DND-41 (cell line): Measurements from ENCODE around the gene CALR.
"Not testable (repeated sequence)": the region's sequence is repeated elsewhere in the genome, so short reads cannot be mapped to it uniquely, and the experiment has no call there.

Experiments used
- EZH2 ChIP-seq: IDR thresholded peaks from 3 replicates; pipeline ENCODE4 v1.6.1; 2012; ENCODE audit warnings: borderline replicate concordance, low read depth, mild to moderate bottlenecking, moderate library complexity, low read length, inconsistent platforms; ENCODE audit not compliant: severe bottlenecking
- TF ChIP-seq, protein P1 (sequence below): IDR thresholded peaks from 2 replicates; pipeline ENCODE4 v1.5.1; 2012; ENCODE audit warnings: borderline replicate concordance, low read length, moderate library complexity, mild to moderate bottlenecking; ENCODE audit not compliant: poor library complexity, severe bottlenecking; ENCODE audit errors: extremely low read depth

DNA sequence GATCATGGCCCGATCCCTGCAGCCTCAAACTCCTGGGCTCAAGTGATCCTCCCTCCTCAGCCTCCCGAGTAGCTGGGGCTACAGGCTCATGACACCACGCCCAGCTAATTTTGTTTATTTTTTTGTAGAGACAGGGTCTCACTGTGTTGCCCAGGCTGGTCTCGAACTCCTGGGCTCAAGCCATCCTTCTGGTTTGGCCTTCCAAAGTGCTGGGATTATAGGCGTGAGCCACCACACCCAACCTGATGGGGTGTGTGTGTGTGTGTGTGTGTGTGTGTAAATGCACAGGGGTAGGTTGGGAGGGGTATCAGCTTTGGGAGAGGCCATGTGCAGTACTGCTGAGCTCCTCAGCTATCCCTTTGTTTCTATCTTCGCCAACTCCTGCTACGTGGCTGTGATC lies 37.7 kb downstream of the CALR start:
- TF ChIP-seq, protein P1, sequence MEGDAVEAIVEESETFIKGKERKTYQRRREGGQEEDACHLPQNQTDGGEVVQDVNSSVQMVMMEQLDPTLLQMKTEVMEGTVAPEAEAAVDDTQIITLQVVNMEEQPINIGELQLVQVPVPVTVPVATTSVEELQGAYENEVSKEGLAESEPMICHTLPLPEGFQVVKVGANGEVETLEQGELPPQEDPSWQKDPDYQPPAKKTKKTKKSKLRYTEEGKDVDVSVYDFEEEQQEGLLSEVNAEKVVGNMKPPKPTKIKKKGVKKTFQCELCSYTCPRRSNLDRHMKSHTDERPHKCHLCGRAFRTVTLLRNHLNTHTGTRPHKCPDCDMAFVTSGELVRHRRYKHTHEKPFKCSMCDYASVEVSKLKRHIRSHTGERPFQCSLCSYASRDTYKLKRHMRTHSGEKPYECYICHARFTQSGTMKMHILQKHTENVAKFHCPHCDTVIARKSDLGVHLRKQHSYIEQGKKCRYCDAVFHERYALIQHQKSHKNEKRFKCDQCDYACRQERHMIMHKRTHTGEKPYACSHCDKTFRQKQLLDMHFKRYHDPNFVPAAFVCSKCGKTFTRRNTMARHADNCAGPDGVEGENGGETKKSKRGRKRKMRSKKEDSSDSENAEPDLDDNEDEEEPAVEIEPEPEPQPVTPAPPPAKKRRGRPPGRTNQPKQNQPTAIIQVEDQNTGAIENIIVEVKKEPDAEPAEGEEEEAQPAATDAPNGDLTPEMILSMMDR, result not testable (repeated sequence)
- TF ChIP-seq EZH2, result not testable (repeated sequence)
